K562 (cell line): ENCODE measurements around the gene LTN1. TPM values are rescaled to one million over a fixed set of nuclear protein-coding genes. Genes with fewer than 3 reads are reported as not detected.
A peak's percentile ranks its signal among the peaks of the same experiment; 100 is the strongest.

Source experiments
- ATAC-seq: fragments of 200-7000 bp; cut with Tn5 transposase; 3 replicates; pipeline ENCODE4 v1.9.1; 2020; ENCODE audit warnings: moderate library complexity
- BruUV-seq: library from RNA; stranded (reverse); fragments of 400-500 nt; replicated peaks from 2 replicates; lab custom pipeline; 2021; lab: Mats Ljungman, UMichigan
- CTCF ChIA-PET: fragments of 300-600 bp; formaldehyde crosslinking; extraction: SDS; loops from one replicate; lab custom pipeline; 2021; ENCODE audit warnings: low intra/inter-chr PET ratio; lab: Yijun Ruan, JAX
- POLR2A ChIA-PET: fragments of 300-600, 350-650 bp; sonication (Branson Sonifier 250); formaldehyde crosslinking; extraction: SDS; loops from one replicate; lab custom pipeline; 2021; ENCODE audit warnings: antibody characterized with exemption, inconsistent platforms; lab: Yijun Ruan, JAX
- DNase-seq, 4 experiments: peaks; one replicate each; pipeline versions ENCODE4 v3.0.0 to v3.0.0-alpha.2; 2011 to 2018; ENCODE audit warnings: low spot score in 3 of 4, mixed read lengths in 3 of 4; ENCODE audit errors: extremely low read depth in 1 of 4
- FAIRE-seq: peaks from 2 replicates; lab custom pipeline; 2011; peaks lifted over from hg19 to GRCh38; lab: Jason Lieb, UNC
- H2AFZ ChIP-seq: 2 replicates; pipeline ENCODE4 v1.6.0; 2011; ENCODE audit warnings: low read depth, low read length, control low read depth, inconsistent platforms
- H3K27ac ChIP-seq: fragments of 200-600 bp; 3 replicates; pipeline ENCODE4 v1.8.0; 2011; ENCODE audit warnings: low read depth, mild to moderate bottlenecking, control low read depth, inconsistent platforms, low read length, moderate library complexity, mixed read lengths; ENCODE audit errors: extremely low read depth
- H3K27me3 ChIP-seq, 2 experiments: fragments of 300-600 bp in 1 of 2; 2 replicates in 1 of 2; 3 replicates in 1 of 2; pipeline versions ENCODE4 v1.6.0 to v1.8.0; 2011; ENCODE audit warnings: inconsistent platforms in 2 of 2, low read length in 2 of 2, mild to moderate bottlenecking in 1 of 2, mixed read lengths in 1 of 2, moderate library complexity in 1 of 2; ENCODE audit not compliant: control insufficient read depth in 2 of 2, insufficient read depth in 2 of 2
- H3K36me3 ChIP-seq: fragments of 300-600 bp; 3 replicates; pipeline ENCODE4 v1.8.0; 2011; ENCODE audit warnings: mild to moderate bottlenecking, low read length, inconsistent platforms; ENCODE audit not compliant: control insufficient read depth, insufficient read depth
- H3K4me1 ChIP-seq, 2 experiments: fragments of 200-600 bp in 1 of 2; replicated peaks in 1 of 2; 2 replicates in 1 of 2; 3 replicates in 1 of 2; pipeline versions ENCODE4 v1.5.1 to v1.8.0; 2011; ENCODE audit warnings: inconsistent platforms in 2 of 2, low read length in 2 of 2, mild to moderate bottlenecking in 1 of 2, mixed read lengths in 1 of 2, moderate library complexity in 1 of 2; ENCODE audit not compliant: control insufficient read depth in 2 of 2, insufficient read depth in 2 of 2
- H3K4me2 ChIP-seq: 2 replicates; pipeline ENCODE4 v1.6.1; 2011; ENCODE audit warnings: low read length, control low read depth, inconsistent platforms, mixed read lengths; ENCODE audit not compliant: insufficient read depth
- H3K4me3 ChIP-seq: fragments of 200-600 bp; sonication (generic), shearing (Covaris generic); 2 replicates; pipeline ENCODE4 v1.5.1; 2016; ENCODE audit warnings: control low read depth, inconsistent platforms
- H3K79me2 ChIP-seq: fragments of 200-600 bp; 3 replicates; pipeline ENCODE4 v1.8.0; 2011; ENCODE audit warnings: low read length, inconsistent platforms; ENCODE audit not compliant: control insufficient read depth, insufficient read depth
- H3K9ac ChIP-seq, 2 experiments: 2 replicates each; pipeline versions ENCODE4 v1.6.0 to v1.6.1; 2011; ENCODE audit warnings: low read depth in 2 of 2, low read length in 2 of 2, control low read depth in 1 of 2, inconsistent platforms in 1 of 2, mild to moderate bottlenecking in 1 of 2, mixed read lengths in 1 of 2; ENCODE audit not compliant: insufficient read depth in 1 of 2
- H3K9me1 ChIP-seq: one replicate; pipeline ENCODE4 v1.6.0; 2011; ENCODE audit warnings: inconsistent platforms, mild to moderate bottlenecking, low read length, moderate library complexity; ENCODE audit not compliant: control insufficient read depth, insufficient read depth
- H3K9me3 ChIP-seq: replicated peaks from 2 replicates; pipeline ENCODE4 v1.5.1; 2011; ENCODE audit warnings: low read depth, low read length, inconsistent platforms; ENCODE audit not compliant: control insufficient read depth, insufficient read depth
- H4K20me1 ChIP-seq: replicated peaks from 2 replicates; pipeline ENCODE4 v1.6.1; 2011; ENCODE audit warnings: low read length, inconsistent platforms, mixed read lengths; ENCODE audit not compliant: control insufficient read depth, insufficient read depth
- CTBP1 ChIP-seq: fragments of 450-650 bp; IDR thresholded peaks from 2 replicates; pipeline ENCODE4 v1.6.1; 2016; ENCODE audit warnings: borderline replicate concordance
- ETS2 ChIP-seq: IDR thresholded peaks from 2 replicates; pipeline ENCODE4 v1.6.1; 2016; ENCODE audit warnings: borderline replicate concordance, missing genetic modification characterization, mild to moderate bottlenecking, moderate library complexity, missing compliant biosample characterization; ENCODE audit not compliant: poor library complexity, severe bottlenecking
- FOXK2 ChIP-seq, 2 experiments: fragments of 450-650 bp; IDR thresholded peaks in 1 of 2; conservative IDR thresholded peaks in 1 of 2; 2 replicates each; pipeline ENCODE4 v1.6.1; 2016; ENCODE audit warnings: low read depth in 2 of 2, mild to moderate bottlenecking in 1 of 2
- HDGF ChIP-seq: fragments of 450-650 bp; IDR thresholded peaks from 2 replicates; pipeline ENCODE4 v1.6.1; 2016
- MEIS2 ChIP-seq: fragments of 450-650 bp; IDR thresholded peaks from 2 replicates; pipeline ENCODE4 v1.6.1; 2014; ENCODE audit warnings: mild to moderate bottlenecking; ENCODE audit not compliant: partially characterized antibody
- MYBL2 ChIP-seq, 2 experiments: fragments of 450-650 bp in 1 of 2; sonication (generic) in 1 of 2; formaldehyde crosslinking in 1 of 2; IDR thresholded peaks; 2 replicates each; pipeline versions ENCODE4 v1.6.1 to v1.8.1; 2017 to 2022; ENCODE audit warnings: borderline replicate concordance in 1 of 2, inconsistent platforms in 1 of 2, low read depth in 1 of 2, mild to moderate bottlenecking in 1 of 2, missing genetic modification reagents in 1 of 2, moderate library complexity in 1 of 2
- SMARCA5 ChIP-seq: fragments of 450-650 bp; IDR thresholded peaks from 2 replicates; pipeline ENCODE4 v1.6.1; 2016
- WGBS: fragments of 100-300 bp; shearing (Covaris generic); methylation state at CpG from one replicate; pipeline ENCODE4 v1.1.6; 2016; ENCODE audit warnings: low coverage, mixed read lengths; ENCODE audit not compliant: insufficient coverage; ENCODE audit errors: missing lambda C conversion rate; 5-methylcytosine and 5-hydroxymethylcytosine counted together
- in situ Hi-C: fragments of 300-500 bp; cut with MboI; formaldehyde crosslinking; loops from 4 replicates; pipeline ENCODE4 v1.15.0; 2018; ENCODE audit warnings: inconsistent platforms, mixed read lengths
- intact Hi-C: fragments of 100-400 bp; cut with micrococcal nuclease; formaldehyde crosslinking; loops from 2 replicates; pipeline ENCODE4 v1.14.2; 2022
- polyA plus RNA-seq, 8 experiments: library from polyadenylated mRNA; depleted of rRNA in 4 of 8; stranded (reverse) in 5 of 8; unstranded in 3 of 8; fragments of >200 nt; fragmentation: Nextera tagmentation in 2 of 8; fragmentation: Illumina TruSeq in 1 of 8; extraction: Ambion mirVana in 2 of 8; extraction: Trizol in 1 of 8; gene quantifications; 2 replicates each; pipeline versions ENCODE4 v1.2.1 to v1.2.3, GENCODE V29; 2011 to 2014; ENCODE audit warnings: inconsistent platforms in 1 of 8, missing spikeins in 1 of 8
- total RNA-seq, 7 experiments: library from RNA; depleted of rRNA in 6 of 7; stranded (reverse); fragments of >200 nt in 6 of 7; fragmentation: Illumina TruSeq in 2 of 7; extraction: Trizol in 2 of 7; gene quantifications; 2 replicates each; pipeline versions ENCODE4 v1.2.1 to v1.2.3, GENCODE V29; 2011 to 2021; ENCODE audit warnings: low replicate concordance in 1 of 7
- TF ChIP-seq, protein P1 (sequence below): sonication (generic); formaldehyde crosslinking; IDR thresholded peaks from 2 replicates; pipeline ENCODE4 v1.8.0; 2022; ENCODE audit warnings: mild to moderate bottlenecking, missing genetic modification reagents
- TF ChIP-seq, protein P2 (sequence below), 2 experiments: fragments of 150-350 bp in 1 of 2; IDR thresholded peaks; 2 replicates each; pipeline ENCODE4 v1.6.1; 2012 to 2016; ENCODE audit warnings: low read depth in 2 of 2, low read length in 2 of 2, mild to moderate bottlenecking in 1 of 2, moderate library complexity in 1 of 2
- TF ChIP-seq, protein P3 (sequence below): fragments of 450-650 bp; formaldehyde crosslinking; IDR thresholded peaks from 2 replicates; pipeline ENCODE4 v1.4.0; 2022; ENCODE audit warnings: mild to moderate bottlenecking, moderate library complexity

LTN1 gene
- total and polyA plus RNA-seq, 9 of the 15 experiments (the other 6 are each of a cell fraction or from before 2014, with no cell fraction given): 15.7 to 49.6 (median 28.7) TPM

DNA sequence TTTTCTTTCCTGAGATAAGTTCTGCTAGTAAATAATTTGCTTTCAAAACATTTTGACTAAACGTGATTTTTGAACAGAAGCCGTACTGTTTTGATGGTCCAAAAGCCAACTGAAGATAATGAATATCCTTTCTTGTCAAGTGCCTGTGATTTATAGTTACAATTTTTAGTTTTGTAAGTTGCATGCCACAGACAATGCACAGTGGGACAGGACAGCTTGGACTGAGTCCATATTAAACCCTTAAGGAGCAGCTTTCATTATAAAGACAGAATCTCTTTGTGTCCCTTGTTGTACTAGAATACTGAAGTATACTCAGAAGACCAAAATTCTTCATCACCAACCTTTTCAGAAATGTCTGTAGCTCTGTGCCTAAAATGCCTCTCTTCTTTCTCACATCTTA is 92.2 kb downstream of the LTN1 start:
- intact Hi-C loops: no loop called here
- no TSS peak for BruUV-seq
- Histone ChIP-seq H3K27ac (no peak overlapping the region), H3K4me2 (no peak overlapping the region), H3K9me3 (no peaks in the 10 kb centered on the region), H3K4me1 (peaks cover 0 to 4% of the 10 kb centered on the region in 2 experiments; a peak in 1 of 5 replicates), H3K36me3 (no peaks in the 10 kb centered on the region), H4K20me1 (no peaks in the 10 kb centered on the region), H3K9ac (no peak overlapping the region), H3K27me3 (peaks cover 14 to 23% of the 10 kb centered on the region in 2 experiments; a peak in 4 of 5 replicates), H3K4me3 (no peak overlapping the region), H3K9me1 (no peaks in the 10 kb centered on the region), H3K79me2 (no peaks in the 10 kb centered on the region), H2AFZ (no peak overlapping the region)
- DNase-seq (no peak), FAIRE-seq (no peak), ATAC-seq (no peak)
- ChIA-PET CTCF (no interaction called here), POLR2A (interaction anchor here (0.6 kb wide), 1 partner anchor 18 kb away, joined by 3 read pairs; no protein-coding TSS in a partner anchor)
- 23% methylated on average over 2 of the region's 2 CpGs for WGBS
- no peak for TF ChIP-seq ETS2 (tag)
- peak; percentile 16 for TF ChIP-seq MEIS2
- no peak for TF ChIP-seq MYBL2 (IDR thresholded peaks at IDR 0.05; ENCODE audit: low read depth)
- TF ChIP-seq MYBL2 (CRISPR knock-in tag; IDR thresholded peaks at IDR 0.05; ENCODE audit: borderline replicate concordance): no peak
- in situ Hi-C loops: no loop called here

DNA sequence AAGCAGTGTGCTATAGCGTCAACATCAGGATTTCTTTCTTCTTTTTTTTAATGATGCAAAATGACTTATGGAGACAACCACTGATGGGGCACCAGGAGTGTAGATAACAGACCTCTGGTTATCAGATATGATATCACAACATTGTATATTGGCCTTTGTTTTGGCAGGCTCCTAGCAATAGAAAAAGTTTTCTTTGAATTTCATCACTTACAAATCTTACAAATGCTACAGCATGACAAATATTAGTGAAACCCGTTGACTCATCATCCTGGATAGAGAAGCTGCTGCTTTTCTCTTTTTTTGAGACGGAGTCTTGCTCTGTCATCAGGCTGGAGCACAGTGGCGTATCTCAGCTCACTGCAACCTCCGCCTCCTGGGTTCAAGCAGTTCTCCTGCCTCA is 92.9 kb downstream of the LTN1 start:
- BruUV-seq: no TSS peak
- in situ Hi-C loops: no loop called here
- intact Hi-C loops: no loop called here
- H3K4me3 ChIP-seq: no peak overlapping the region
- 6% methylated on average over 5 of the region's 5 CpGs for WGBS
- H2AFZ ChIP-seq: no peak overlapping the region
- H3K79me2 ChIP-seq: no peaks in the 10 kb centered on the region
- H3K27ac ChIP-seq: no peak overlapping the region
- DNase-seq: no peak
- H3K36me3 ChIP-seq: no peaks in the 10 kb centered on the region
- ChIA-PET POLR2A (no interaction called here), CTCF (no interaction called here)
- H3K4me1 ChIP-seq: peaks cover 0 to 4% of the 10 kb centered on the region in 2 experiments; a peak in 1 of 5 replicates
- H4K20me1 ChIP-seq: no peaks in the 10 kb centered on the region
- peaks cover 18 to 25% of the 10 kb centered on the region in 2 experiments; a peak in 4 of 5 replicates for H3K27me3 ChIP-seq
- no peaks in the 10 kb centered on the region for H3K9me3 ChIP-seq
- no peak overlapping the region for H3K4me2 ChIP-seq
- FAIRE-seq: no peak
- H3K9me1 ChIP-seq: no peaks in the 10 kb centered on the region
- no peak overlapping the region for H3K9ac ChIP-seq
- no peak for ATAC-seq
- TF ChIP-seq FOXK2 (conservative IDR thresholded peaks at IDR 0.05 in 1 of 2, IDR thresholded peaks at IDR 0.05 in 1 of 2; ENCODE audit: low read depth in 2 of 2) (no peak), CTBP1 (no peak), MEIS2 (peak; percentile 18), SMARCA5 (no peak), HDGF (no peak)
- TF ChIP-seq, protein P1, sequence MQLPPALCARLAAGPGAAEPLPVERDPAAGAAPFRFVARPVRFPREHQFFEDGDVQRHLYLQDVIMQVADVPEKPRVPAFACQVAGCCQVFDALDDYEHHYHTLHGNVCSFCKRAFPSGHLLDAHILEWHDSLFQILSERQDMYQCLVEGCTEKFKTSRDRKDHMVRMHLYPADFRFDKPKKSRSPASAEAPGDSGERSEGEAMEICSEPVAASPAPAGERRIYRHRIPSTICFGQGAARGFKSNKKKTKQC (CRISPR knock-in tag): no peak
- TF ChIP-seq, protein P2, sequence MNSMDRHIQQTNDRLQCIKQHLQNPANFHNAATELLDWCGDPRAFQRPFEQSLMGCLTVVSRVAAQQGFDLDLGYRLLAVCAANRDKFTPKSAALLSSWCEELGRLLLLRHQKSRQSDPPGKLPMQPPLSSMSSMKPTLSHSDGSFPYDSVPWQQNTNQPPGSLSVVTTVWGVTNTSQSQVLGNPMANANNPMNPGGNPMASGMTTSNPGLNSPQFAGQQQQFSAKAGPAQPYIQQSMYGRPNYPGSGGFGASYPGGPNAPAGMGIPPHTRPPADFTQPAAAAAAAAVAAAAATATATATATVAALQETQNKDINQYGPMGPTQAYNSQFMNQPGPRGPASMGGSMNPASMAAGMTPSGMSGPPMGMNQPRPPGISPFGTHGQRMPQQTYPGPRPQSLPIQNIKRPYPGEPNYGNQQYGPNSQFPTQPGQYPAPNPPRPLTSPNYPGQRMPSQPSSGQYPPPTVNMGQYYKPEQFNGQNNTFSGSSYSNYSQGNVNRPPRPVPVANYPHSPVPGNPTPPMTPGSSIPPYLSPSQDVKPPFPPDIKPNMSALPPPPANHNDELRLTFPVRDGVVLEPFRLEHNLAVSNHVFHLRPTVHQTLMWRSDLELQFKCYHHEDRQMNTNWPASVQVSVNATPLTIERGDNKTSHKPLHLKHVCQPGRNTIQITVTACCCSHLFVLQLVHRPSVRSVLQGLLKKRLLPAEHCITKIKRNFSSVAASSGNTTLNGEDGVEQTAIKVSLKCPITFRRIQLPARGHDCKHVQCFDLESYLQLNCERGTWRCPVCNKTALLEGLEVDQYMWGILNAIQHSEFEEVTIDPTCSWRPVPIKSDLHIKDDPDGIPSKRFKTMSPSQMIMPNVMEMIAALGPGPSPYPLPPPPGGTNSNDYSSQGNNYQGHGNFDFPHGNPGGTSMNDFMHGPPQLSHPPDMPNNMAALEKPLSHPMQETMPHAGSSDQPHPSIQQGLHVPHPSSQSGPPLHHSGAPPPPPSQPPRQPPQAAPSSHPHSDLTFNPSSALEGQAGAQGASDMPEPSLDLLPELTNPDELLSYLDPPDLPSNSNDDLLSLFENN (IDR thresholded peaks at IDR 0.05; ENCODE audit: low read depth in 2 of 2, low read length in 2 of 2): no peak
- TF ChIP-seq, protein P3, sequence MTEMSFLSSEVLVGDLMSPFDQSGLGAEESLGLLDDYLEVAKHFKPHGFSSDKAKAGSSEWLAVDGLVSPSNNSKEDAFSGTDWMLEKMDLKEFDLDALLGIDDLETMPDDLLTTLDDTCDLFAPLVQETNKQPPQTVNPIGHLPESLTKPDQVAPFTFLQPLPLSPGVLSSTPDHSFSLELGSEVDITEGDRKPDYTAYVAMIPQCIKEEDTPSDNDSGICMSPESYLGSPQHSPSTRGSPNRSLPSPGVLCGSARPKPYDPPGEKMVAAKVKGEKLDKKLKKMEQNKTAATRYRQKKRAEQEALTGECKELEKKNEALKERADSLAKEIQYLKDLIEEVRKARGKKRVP: peak; percentile 67; the same call in 1 of the 2 replicates
